GM19395 (cell line): ENCODE results near the gene GRK2.
"Not testable (repeated sequence)": the region's sequence is repeated elsewhere in the genome, so short reads cannot be mapped to it uniquely, and the experiment has no call there.

Experiments
- ATAC-seq: cut with Tn5 transposase; IDR thresholded peaks from one replicate; pipeline ENCODE4 v1.9.1; 2021; ENCODE audit warnings: mild to moderate bottlenecking, moderate library complexity; ENCODE audit not compliant: unreplicated experiment

Gene GRK2

DNA sequence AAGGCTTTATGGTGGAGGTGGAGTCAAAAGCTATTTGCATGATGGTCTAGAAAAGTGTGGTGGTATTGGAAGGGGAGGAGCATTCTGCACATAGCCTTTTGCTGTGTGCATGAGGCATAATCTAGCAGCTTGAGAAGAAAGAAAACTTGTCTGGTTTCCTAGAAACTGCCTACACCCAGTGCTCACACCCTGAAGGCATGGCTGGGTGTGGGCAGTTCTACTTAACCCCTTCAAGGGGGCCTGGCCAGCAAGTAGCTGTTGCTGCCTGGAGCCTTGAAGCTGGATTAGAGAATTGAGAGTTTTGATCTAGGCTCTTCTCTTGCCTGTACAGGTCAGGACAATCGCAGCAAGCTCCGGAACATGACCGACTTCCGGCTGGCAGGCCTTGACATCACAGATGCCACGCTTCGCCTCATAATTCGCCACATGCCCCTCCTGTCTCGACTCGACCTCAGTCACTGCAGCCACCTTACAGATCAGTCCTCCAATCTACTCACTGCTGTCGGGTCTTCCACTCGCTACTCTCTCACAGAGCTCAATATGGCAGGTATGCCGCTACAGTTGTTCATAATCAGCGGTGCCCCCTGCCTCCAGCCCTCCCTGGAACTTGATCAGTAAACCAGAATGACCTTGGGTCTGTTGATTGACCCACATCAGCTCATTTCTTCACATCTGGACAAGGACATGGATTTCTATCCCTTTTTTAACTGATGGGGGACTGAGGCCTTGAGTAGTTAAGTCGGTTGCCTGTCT lies 12.2 kb upstream of the GRK2 start:
- ATAC-seq = no peak

DNA sequence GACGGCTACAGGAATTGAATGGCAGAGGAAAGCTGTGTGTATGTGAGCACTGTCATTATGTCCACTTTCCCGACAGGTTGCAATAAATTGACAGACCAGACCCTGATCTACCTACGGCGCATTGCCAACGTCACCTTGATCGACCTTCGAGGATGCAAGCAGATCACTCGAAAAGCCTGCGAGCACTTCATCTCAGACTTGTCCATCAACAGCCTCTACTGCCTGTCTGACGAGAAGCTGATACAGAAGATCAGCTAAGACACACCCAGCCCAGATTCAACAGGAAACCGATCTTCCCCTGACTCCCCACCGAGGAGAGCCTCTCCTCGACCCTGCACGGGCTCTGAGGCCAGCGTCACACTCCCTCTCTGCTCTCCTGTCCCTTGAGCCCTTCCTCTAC lies 11.5 kb upstream of the GRK2 start:
- ATAC-seq = no peak

DNA sequence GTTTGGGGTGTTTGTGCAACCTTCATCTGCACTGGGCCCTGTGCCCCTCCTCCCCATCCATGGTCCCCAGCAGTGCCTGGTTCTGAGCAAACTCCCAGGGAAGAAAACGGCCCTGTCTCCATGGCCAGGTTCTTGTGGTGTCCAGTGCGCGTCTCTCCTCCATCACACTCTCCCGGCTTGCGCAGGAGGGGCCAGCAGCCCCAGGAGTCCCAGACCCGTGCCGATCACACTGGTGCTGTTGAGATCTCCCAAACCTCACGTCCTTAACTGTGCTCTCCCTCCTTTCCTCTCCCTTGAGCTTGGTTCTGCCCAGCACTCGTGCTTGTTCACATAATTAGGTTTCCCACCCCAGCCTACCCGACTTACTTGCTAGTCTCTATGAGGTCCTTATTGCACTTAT lies 10.9 kb upstream of the GRK2 start:
- ATAC-seq = no peak

DNA sequence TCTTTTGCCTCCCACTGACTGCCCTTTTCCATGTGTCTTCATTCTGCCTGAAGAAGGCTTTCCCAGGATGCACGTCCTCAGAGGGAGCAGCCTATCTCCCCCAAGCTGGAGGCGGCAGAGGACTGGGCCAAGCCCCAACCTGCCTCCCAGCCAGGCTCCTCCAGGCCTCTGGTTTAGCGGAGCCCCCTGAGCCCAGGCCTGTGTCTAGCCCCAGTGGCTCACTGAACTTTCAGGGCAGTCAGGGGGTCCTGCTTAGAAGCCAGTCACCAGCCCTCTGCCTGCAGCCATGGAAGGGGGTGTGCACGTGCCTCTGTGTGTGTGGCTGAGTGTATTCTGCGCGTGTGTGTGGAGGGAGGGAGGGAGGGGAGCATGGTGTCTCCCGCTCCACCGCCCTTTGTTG lies 10.4 kb upstream of the GRK2 start:
- no peak for ATAC-seq

DNA sequence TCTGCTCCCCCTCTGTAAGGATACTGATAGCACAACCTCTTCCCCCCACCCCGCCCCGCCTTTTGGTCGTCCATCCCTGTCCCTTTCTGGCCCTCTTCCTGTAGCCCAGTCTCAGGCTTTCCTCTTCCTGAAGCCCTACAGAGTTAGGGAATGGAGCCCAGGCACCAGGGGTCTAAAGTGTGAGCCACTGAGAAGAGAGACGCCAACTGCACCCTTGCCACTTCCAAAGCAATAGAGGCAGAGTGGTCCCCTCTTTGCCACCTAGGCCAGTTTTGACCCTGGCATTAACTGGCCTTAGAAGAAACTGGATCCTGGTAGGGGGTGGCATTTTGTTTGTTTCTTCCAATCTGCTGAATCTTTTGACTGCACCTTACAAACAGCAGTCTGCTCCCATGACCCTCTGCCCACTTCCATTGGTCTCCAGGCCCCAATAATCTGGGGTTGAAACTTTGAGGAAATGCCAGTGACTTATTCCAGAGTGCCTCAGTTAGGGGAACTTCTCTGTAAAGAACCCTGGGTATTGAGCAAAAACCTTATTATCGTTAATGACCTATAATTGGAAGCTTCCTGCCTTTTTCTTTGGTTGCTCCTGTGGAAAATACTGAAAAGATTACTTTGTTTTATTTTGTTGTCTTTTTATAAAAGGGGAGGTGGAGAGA lies 9.7 kb upstream of the GRK2 start:
- ATAC-seq = no peak

DNA sequence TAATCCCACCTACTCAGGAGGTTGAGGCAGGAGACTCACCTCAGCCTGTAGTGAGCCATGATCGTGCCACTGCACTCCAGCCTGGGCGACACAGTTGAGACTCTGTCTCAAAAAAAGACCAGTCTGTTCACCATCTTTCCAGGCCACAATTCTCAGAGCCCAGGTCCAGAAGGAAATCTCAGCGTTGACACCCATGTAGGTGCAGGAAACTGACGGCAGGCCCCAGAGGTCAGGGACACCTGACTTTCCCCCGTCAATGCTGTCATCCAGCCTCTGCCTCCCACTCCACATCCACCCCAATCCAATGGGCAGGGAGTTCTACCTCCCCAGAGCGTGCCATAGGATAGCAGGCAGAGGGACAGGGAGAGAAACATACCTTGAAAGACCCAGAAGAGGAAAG lies 5.9 kb upstream of the GRK2 start:
- ATAC-seq = no peak

DNA sequence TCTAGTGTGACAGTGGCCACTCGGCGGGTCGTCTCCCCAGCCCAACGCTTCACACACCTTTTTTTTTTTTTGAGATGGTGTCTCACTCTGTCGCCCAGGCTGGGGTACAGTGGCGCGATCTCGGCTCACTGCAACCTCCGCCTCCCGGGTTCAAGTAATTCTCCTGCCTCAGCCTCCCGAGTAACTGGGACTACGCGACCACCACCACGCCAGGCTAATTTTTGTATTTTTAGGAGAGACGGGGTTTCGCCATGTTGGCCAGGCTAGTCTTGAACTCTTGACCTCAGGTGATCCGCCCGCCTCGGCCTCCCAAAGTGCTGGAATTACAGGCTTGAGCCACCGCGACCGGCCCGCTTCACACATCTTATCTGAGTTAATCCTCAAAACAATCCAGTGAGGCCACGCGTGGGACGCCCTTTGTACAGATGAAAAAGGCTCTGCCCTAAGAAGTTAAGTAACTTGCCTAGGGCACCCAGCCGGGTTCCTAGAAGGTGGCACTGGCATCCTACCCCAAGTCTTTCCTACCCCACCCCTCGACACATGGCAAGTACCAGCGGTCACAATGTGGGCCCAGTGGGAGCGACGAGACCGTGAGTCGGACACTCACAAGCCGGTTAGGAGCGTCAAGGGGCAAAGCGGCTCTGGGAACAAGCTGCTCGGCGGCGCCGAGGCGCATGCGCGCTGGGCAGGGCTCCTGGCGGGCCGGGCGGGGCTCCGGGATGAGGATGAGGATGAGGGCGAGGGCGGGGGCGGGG lies 5.2 kb upstream of the GRK2 start:
- ATAC-seq = not testable (repeated sequence)

DNA sequence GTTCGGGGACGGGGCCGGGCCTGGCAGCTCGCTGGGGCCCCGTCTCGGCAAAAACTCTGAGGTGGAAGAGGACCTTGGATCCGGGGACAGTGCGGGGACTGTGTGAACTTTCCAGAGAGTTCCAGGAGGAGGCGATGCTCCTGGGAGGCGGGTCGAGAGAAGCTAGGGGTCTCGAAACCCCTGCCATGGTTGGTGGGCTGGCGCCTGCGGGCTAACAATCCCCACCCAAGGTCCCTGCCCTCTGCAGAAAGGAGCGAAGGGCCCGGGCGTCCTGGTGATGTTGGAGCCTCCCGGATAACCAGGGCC lies 4.7 kb upstream of the GRK2 start:
- no peak for ATAC-seq

DNA sequence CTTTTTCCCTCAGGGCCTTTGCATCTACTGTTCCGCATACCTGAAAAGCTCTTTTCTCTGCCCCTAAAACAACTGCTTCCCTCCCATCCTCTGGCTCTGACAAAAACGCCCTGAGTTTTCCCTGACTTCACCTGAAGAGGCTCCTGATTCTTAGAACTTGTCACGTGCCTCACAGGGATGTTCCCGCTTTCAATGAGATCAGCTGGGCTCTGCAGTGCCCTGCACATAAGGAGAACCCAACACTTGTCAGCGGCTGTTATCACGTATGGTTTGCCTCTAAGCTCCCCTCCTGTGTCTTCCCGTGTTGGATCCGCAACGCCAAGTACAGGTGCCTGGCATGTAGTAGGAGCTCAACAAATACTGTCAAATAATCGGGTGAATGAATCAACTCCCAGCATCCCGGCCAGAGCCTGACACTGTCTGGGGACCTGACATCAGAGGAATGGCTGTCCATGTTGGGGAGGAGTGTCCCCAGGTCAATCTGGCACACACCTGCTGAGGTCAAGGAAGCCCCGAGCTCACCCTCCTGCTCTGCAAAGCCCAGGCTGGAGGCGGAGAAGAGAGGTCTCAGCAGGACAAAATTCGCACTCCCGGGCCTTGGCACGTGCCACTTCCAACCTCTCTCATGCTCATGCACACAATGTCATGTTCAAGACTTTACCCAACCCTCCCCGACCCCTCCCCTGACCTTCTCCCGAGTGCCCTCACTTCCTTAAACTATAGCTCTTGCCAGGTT lies 4.2 kb upstream of the GRK2 start:
- no peak for ATAC-seq

DNA sequence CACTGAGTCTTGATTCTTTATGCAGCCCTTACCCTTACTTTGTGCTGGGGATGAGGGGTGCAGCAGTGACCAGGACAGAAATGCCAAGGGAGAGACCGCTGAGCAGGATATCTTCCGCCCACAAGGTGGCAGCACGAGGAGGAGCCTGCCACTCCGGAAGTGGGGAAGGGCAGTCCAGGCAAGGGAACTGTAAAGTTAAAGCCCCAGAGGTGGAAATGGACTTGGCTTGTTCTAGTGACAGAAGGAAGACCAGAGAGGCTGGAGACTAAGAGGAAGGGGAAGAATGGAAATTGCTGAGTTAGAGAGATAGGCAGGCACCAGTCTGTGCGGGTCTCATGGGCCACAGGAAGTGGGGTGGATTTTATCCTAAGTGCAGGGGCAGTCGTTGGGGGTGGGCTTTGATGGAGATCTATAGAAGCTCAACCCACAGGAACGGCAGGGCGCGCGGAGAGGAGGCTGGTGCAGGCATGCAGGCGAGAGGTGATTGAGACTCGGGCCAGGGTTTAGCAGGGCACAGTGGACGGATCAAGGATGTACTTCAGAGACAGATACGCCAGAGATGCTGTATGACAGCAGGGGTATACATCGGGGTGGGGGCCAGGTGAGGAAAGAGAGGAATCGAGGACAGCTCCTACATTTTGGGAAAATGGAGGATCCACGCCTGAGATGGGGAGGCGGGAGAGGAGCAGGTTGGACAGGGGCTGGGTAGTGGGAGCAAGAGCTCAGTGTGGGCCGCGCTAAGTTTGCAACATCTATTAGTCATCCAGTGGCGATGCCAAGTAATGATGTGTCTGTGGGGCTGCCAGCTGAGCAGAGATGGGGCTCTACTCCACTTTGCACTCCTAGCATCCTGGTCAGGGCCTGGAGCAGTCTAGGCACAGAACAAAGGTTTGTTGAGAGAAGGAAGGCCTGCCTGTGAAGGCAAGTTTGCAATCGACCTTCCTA lies 3.3 kb upstream of the GRK2 start:
- no peak for ATAC-seq

DNA sequence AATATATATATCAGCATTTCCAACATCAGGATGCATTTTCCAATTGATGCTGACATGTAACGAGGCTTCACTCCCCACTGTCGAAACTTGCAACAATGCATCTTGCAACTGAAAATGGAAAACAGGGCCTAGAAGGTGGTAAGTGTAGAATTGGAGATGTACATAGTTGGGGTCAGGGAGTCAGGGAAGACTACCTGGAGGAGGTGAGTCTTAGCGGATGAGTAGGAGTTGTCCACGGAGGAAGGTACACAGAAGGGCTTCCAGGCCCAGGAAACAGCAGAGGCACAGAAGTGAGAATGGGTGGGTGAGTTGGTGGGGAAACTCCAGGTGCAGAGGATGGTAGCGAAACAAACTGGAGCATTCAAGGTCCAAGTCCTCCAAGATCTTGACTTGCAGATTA lies 2.0 kb upstream of the GRK2 start:
- no peak for ATAC-seq

DNA sequence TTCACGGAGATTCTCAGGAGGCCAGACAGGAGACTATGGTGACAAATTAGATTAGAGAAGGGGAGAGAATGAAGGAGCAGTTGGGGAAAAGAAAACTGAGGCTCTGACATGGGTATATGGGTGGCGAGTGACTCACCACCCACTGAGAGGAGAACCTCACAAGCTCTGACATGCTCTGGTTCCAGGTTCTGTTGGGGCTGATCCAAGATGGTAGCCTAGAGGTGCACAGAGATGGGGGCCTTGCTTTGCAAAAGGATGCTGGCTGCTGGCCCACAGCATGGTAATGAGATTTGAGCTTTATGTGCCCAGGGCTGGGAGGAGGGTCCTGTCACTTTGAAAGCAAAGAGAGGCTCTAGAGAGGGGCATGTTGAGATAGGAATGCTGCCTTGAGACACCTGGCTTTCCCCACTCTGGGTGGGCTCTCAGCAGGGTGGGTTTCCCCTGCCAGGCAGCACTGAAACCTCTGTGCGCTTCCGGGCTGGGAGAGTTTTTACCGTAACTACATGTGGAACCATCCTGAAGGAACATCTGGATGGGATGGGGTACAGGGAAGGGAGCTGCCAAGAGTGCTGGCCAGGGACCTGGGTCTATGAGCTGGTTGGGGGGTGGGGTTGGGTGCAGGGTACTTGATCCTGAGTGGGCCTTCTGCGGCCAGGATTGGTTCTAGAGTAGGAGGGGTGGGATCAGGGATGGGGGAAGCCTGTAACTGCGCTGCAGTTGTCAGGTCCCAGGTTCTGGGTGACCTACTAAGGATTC lies 1.2 kb upstream of the GRK2 start:
- ATAC-seq = no peak

DNA sequence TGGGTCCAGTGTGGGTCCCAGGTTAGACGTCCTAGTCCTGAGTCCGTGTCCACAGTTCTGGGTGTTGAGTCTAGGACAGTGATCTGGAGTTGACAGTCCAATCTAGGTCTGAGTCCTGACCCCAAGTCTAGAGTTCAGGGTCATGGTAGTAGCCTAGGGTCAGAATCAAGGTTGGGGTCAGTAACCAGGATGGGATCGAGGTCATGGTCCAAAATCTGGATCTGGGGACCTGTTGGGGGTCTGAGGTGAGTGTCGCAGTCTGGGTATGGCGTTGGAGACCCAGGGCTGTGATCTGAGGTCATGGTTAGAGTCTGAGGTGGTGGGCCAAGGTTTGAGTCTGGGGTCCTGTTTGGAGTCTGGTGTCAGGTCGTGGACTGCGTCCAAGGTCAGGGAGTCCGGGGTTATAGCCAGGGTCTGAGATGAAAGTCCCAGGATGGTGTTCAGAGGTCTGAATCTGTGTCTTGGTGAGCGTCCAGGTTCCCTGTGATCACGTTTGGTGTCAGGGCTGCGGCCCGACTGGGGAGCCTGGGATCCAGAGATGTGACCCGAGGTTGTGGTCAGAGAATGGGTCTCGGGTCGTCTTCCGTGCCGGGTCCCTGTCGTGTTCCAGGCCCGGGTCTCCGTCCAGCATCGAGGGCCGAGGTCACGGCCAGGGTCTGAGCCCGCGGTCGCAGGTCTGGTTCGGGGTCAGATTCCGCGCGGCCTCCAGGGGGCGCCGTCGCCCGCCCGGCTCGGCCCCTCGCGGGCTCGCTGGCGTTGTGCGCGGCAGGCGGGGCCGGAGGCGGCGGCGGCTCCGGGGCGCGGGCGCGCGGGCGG lies 432 bp upstream of the GRK2 start:
- ATAC-seq = no peak

DNA sequence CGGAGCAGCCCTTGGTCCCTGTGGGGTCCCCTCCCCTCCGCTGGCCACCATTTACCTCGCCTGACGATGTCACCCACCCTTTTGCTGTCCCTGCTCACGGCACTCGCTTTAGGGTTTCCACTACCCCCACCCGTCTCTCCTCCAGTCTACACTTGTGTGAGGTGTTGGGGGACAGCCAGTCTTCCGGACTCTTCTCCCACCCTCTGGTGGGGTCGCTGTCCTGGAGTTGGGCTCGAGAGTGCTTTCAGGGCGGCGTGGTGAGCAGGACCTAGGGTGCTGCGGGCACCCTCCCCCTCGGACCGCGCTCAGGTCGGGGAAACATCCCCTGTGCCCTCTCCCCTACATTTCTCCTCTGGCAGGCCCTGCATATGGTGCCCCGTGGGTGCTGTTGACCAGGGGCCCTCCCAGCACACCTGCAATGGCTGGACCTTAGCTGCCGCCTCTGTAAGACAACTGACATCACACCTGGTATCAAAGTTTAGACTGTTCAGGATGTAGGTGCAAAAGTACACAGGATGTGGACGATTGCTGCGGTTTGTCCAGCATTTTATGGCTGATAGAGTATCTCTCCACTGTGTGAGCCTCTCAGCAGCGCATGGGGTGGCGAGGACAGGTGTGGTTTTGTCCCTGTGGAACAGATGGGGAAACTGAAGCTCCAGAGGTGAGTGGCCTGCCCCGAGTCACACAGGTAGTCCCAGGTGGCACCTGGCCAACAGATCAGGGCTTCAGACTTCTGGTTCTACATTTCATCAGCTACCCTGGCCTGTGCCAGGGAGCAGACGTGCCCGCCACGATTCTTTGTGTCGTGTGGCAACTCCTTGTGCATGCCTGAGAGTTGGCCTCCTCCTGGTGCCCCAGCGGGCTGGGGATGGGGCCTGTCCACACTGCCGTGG lies 1.2 kb downstream of the GRK2 start:
- peak; percentile 6 for ATAC-seq

DNA sequence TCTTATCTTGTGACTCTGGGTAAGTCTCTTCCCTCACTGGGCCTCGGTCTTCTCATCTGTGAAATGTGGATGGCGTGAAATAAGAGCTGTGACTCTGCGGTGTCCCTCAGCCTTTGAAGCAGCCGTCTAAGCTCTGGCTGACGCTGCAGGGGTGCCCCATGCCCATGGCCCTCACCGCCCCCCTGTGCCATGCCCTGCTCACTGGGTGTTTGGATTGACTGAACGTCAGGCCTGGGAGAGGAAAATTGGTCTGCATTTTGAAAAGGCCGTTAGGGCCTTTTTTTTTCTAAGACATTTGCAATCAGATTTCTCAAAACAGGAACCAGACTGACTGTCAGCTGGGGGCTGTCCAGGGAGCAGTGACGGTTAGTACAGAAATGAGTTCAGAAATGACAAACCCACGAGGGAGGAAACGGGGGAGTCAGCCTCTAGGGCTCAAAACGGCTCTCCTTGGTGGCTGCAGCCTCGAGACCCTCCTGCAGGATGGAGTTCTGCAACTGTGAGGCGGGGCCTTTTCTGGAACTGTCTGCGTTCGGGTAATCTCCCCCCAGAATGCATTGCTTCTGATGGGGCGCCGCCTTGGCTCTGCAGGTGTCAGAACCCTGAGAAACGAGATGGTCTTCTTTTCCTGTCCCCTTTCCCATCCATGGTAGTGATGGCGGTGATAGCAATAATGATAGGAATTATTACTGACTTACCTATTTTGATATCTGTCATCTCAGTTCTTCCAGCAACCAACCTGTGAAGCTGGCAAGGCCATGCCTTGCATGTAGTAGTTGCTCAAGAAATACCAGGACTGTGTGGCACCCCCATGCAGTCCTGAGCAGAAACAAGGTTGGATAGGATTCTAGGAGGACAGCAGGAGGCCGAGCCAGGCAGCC lies 2.0 kb downstream of the GRK2 start:
- ATAC-seq = peak; percentile 53

DNA sequence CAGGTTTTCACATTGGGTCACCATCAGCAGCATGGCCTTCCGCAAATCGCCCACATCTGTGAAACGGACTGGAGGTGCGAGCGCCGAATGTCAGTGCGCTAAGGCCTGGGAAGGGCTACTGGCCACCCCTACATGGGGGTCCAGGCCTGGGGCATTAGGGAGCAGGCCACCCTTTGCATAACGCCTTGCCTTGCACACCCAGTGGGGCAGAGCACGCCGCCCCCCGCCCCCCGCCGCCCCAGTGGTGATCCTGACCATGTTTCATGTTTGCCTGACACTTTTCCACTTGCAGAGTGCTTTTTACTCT lies 2.6 kb downstream of the GRK2 start:
- no peak for ATAC-seq
